ENCODE data around the gene MESD. TPM values are rescaled to one million over a fixed set of nuclear protein-coding genes. Genes with fewer than 3 reads are reported as not detected.

The MESD gene
- total RNA-seq, 4 donors from 2014 or later = 18.8 to 22.7 (median 21.5) TPM

DNA sequence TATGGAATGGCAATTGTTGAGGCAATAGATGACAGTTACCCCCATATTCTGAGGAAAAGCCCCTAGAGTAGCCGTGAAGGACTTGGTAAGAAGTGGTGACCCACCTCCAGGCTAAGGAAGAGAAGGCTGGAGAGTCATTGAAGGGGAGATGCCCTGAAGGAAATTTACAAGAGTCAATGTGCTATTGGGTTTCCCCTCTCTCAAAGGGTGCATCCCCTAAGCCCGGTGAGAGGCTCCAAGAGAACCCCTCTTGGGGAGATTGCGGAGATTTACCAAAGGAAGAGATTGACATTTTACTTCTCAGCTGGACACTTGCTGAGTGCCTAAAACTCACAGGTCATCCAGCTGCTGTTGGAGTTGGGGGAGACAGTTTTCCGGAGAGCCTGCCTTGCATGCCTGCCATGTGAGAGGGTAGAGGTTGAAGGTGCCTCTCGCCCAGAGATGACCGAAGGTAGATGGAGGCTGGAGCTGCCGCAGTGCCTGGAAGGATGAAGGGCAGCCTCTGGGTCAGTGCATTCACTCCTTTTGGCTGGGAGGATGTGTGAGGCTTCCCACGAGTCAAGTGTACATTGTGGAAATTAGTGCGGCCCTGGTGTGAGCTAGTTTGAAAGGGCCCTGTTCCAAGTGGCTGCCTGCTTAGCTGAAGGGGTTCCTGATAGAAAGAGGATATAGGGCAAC is 30.7 kb downstream of the MESD start:
- TF ChIP-seq, protein P1, sequence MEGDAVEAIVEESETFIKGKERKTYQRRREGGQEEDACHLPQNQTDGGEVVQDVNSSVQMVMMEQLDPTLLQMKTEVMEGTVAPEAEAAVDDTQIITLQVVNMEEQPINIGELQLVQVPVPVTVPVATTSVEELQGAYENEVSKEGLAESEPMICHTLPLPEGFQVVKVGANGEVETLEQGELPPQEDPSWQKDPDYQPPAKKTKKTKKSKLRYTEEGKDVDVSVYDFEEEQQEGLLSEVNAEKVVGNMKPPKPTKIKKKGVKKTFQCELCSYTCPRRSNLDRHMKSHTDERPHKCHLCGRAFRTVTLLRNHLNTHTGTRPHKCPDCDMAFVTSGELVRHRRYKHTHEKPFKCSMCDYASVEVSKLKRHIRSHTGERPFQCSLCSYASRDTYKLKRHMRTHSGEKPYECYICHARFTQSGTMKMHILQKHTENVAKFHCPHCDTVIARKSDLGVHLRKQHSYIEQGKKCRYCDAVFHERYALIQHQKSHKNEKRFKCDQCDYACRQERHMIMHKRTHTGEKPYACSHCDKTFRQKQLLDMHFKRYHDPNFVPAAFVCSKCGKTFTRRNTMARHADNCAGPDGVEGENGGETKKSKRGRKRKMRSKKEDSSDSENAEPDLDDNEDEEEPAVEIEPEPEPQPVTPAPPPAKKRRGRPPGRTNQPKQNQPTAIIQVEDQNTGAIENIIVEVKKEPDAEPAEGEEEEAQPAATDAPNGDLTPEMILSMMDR (IDR thresholded peaks at IDR 0.05; ENCODE audit: low read depth) = no peak

DNA sequence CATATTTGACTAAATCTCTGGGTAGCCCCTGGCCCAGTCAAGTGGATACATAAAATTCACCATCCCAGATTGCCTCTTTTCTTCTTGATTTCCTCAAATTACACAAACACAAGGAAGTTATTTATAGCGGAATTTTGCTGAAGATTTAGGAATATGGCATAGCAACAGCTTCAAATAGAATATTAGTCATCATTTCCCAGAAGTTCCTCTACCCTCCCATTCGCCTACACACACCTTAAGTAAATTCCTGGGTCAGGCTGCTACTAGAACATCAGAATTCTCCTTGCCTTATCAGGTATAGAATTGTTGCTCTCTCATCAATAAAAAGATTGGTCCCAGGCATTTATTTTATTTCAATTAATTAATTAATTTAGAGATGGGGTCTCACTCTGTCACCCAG is 31.6 kb downstream of the MESD start:
- TF ChIP-seq, protein P1 (IDR thresholded peaks at IDR 0.05; ENCODE audit: low read depth) = no peak

DNA sequence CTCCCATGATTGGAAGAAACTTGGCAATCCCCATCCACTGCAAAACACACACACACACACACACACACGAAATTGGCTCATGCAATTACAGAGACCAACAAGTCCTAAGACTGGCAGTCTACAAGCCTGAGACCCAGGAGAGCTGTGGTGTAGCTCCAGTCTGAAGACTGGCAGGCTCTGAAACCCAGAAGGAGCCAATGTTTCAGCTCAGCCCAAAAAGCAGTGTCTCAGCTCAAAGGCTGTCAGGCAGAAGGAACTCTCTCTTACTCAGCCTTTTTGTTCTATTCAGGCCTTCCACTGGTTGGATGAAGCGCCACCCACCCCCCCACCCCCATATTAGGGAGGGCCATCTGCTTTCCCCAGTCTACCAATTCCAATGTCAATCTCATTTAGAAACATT is 32.1 kb downstream of the MESD start:
- TF ChIP-seq, protein P1 (IDR thresholded peaks at IDR 0.05; ENCODE audit: low read depth) = no peak

DNA sequence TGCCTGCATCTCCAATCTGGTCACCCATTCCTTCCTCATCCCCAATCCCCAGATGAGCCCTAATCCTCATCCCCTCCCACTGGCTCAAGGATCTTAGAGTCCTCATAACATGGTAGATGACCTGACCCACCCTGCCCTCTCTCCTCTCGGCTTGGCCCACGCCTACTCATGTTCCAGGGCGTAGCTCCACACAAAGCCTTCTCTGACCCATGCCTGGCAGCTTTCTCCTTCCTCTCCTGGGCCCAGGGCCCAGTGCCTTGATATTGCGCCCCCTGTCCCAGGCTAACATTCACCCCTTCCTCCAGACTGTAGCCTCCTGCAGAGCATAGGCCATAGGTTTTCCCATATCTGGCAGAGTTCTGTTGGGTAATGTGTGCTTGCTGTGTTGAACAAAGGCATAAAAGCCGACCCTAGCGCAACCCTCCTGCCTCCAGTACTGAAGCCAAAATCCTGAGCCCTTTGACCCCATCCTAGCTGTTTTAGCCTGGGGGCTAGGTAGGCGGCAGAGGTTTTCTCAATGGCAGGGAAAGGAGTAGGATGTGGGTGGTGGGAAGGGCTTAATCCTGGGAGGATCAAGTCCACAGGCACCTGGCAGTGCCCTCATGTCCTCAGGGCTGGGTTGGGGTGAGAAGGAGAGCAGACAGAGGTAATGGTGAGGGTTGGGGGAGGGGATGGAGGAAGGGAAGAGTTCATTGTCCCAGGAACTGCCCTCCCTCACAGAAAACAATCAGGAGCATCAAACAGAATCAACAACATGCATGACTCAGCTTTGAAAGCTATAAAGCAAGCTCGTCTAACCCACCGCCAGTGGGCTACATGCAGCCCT is 35.5 kb downstream of the MESD start:
- TF ChIP-seq, protein P1 (IDR thresholded peaks at IDR 0.05; ENCODE audit: low read depth) = no peak

DNA sequence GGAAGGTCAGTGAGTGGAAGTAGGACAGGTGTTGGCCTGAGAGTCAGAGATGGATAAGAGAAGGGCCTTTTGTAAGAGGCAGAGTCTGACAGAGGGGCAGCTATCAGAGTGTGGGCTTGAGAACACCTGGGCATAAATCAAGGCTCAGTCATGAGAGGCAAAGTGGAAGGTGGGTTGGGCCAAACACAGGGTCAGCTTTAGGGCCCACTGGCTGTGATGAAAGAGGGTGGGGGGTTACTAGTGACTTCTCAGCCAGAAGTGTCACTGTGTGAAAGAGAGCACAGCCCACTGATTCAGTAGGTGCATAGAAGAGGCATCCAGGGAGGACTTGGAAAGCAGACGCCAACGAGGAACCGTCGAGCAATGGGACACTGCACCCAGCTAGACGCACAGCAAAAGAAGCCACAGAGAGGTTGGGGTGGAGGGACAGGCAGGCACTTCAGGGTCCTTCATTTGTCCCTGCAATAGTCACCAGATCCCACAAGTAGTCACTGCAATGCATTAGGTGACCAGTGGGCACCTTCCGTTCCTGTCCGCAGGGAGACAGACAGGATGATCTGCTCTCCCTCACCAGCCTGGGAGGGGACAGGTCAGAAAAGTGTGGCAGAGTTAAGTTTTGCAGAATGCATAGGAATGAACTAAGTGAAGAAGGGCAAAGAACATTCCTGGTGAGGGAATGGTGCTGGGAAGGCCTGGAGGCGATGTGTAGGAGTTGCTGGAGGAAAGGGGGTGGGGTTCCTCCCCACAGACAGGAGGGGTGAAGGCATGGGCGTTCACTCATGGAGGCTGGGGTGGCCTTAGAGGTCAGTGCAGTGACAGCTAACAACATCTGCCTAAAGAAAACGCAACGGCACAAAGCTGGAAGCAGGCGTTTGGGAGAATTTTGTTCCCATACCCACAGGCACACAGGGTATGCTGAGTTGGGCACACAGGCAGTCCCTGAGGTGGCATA is 36.3 kb downstream of the MESD start:
- TF ChIP-seq, protein P1 (IDR thresholded peaks at IDR 0.05; ENCODE audit: low read depth) = no peak

DNA sequence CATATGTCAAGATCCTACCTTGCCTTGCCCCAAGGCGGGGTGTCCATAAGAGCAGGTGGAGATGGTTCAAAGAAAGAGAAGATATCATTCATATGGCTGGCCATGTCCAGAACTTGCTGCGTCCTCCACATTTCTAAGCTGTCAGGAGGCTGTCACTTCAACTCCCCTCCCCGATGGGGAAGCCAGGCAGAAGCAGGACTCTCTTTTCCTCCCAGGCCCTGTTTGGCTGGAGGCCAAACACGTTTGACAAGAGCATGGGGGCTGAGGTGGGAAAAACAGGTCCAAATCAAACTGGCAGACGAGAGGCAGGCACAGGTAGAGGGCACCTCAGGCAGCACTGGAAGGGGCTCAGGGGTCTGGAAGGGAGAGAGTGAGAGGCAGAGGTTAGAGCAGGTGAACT is 37.7 kb downstream of the MESD start:
- TF ChIP-seq, protein P1 (IDR thresholded peaks at IDR 0.05; ENCODE audit: low read depth) = no peak
